Activated CD8-positive, alpha-beta memory T cell treated with anti-CD3 and anti-CD28 coated beads, Interleukin-2, amount 10 ng/mL, durations not matched to agents 7 days and 5 days (primary cell): ENCODE data around the gene PSME1. TPM values are rescaled to one million over a fixed set of nuclear protein-coding genes. Genes with fewer than 3 reads are reported as not detected.
A peak's percentile ranks its signal among the peaks of the same experiment; 100 is the strongest.

ENCODE experiments used
- ATAC-seq: fragments of 150-1000 bp; cut with Tn5 transposase; one replicate; pipeline ENCODE4 v1.10.0; 2021; ENCODE audit warnings: moderate library complexity
- CTCF ChIA-PET: fragments of 350-600 bp; sonication (Branson Sonifier 250); formaldehyde crosslinking; loops from one replicate; lab custom pipeline; 2021; ENCODE audit warnings: antibody characterized with exemption; lab: Charles Lee
- DNase-seq: peaks from one replicate; pipeline ENCODE4 v3.0.0-alpha.2; 2020
- H3K27ac Mint-ChIP-seq: one replicate; pipeline ENCODE4 v1.8.0; 2021; ENCODE audit warnings: mild to moderate bottlenecking, mixed read lengths
- H3K27me3 Mint-ChIP-seq: one replicate; pipeline ENCODE4 v1.8.0; 2021; ENCODE audit warnings: mixed read lengths
- H3K36me3 Mint-ChIP-seq: one replicate; pipeline ENCODE4 v1.8.0; 2021; ENCODE audit warnings: mild to moderate bottlenecking, mixed read lengths
- H3K4me1 Mint-ChIP-seq: one replicate; pipeline ENCODE4 v1.8.0; 2021; ENCODE audit warnings: mixed read lengths
- H3K4me3 Mint-ChIP-seq: one replicate; pipeline ENCODE4 v1.8.0; 2021; ENCODE audit warnings: mild to moderate bottlenecking, moderate library complexity, mixed read lengths
- H3K9me3 Mint-ChIP-seq: one replicate; pipeline ENCODE4 v1.8.0; 2022; ENCODE audit warnings: low read depth, mixed read lengths
- total RNA-seq, 2 experiments: library from RNA; stranded (reverse); gene quantifications; one replicate each; pipeline ENCODE4 v1.2.3, GENCODE V29; 2021

The PSME1 gene
- total RNA-seq, 2 experiments from 2014 or later = 420 to 454 TPM

GRCh38 chr14:24146978-24147760 is 11.2 kb downstream of the PSME1 start, which contains the start of gene RNF31:
Gene RNF31, plus strand, starts transcription at chr14:24147498. Its CDS starts 201 bp downstream, at chr14:24147699.
- peak; percentile 88 for ATAC-seq
- H3K27me3 Mint-ChIP-seq = no peaks in the 10 kb centered on the region
- H3K27ac Mint-ChIP-seq = peak within 1 kb of the TSS; percentile 99
- DNase-seq = peak; percentile 99
- no peaks in the 10 kb centered on the region for H3K9me3 Mint-ChIP-seq
- peak within 1 kb of the TSS; percentile 94 for H3K4me3 Mint-ChIP-seq
- CTCF ChIA-PET = interaction anchor here (0.7 to 7.4 kb wide), 11 partner anchors 9 to 95 kb away, joined by 3 to 99 read pairs (median 5); partner anchors contain the start of genes DCAF11, IRF9, NRL and PSME1
- H3K4me1 Mint-ChIP-seq = peaks cover 67% of the 10 kb centered on the region
- peaks cover 75% of the 10 kb centered on the region for H3K36me3 Mint-ChIP-seq

- H3K4me3 Mint-ChIP-seq = peak overlapping the region; percentile 94
- H3K36me3 Mint-ChIP-seq = peaks cover 75% of the 10 kb centered on the region
- CTCF ChIA-PET = interaction anchor here (0.7 to 7.4 kb wide), 8 partner anchors 8 to 57 kb away, joined by 3 to 99 read pairs (median 6); partner anchors contain the start of genes DCAF11, IRF9, NRL and PSME1
- H3K9me3 Mint-ChIP-seq = no peaks in the 10 kb centered on the region
- DNase-seq = no peak
- H3K27me3 Mint-ChIP-seq = no peaks in the 10 kb centered on the region
- no peak for ATAC-seq
- H3K4me1 Mint-ChIP-seq = peaks cover 62% of the 10 kb centered on the region
- H3K27ac Mint-ChIP-seq = peak overlapping the region; percentile 86
Measured at GRCh38 chr14:24147761-24148428, 11.9 kb downstream of the PSME1 start.

- H3K27me3 Mint-ChIP-seq = no peaks in the 10 kb centered on the region
- H3K4me1 Mint-ChIP-seq = peaks cover 47% of the 10 kb centered on the region
Measured at GRCh38 chr14:24149302-24149969, 13.4 kb downstream of the PSME1 start.

GRCh38 chr14:24150061-24150460 is 14.1 kb downstream of the PSME1 start:
- Mint-ChIP-seq H3K4me3 (no peak overlapping the region), H3K36me3 (peaks cover 68% of the 10 kb centered on the region), H3K9me3 (no peaks in the 10 kb centered on the region), H3K4me1 (peaks cover 43% of the 10 kb centered on the region), H3K27me3 (no peaks in the 10 kb centered on the region), H3K27ac (no peak overlapping the region)
- CTCF ChIA-PET = interaction anchor here (2.0 to 7.4 kb wide), 2 partner anchors 9 to 11 kb away, joined by 7 to 99 read pairs; partner anchors contain the start of genes EMC9 and IRF9
- DNase-seq (no peak), ATAC-seq (no peak)

More at GRCh38 chr14:24149302-24149969, 13.4 kb downstream of the PSME1 start:
- CTCF ChIA-PET = interaction anchor here (1.3 to 7.4 kb wide), 4 partner anchors 8 to 41 kb away, joined by 3 to 99 read pairs (median 20); partner anchors contain the start of genes EMC9, IRF9 and PSME1
- no peak for ATAC-seq
- H3K4me3 Mint-ChIP-seq = peak overlapping the region; percentile 3
- no peak for DNase-seq
- H3K27ac Mint-ChIP-seq = peak overlapping the region; percentile 15
- H3K36me3 Mint-ChIP-seq = peaks cover 67% of the 10 kb centered on the region
- no peaks in the 10 kb centered on the region for H3K9me3 Mint-ChIP-seq

GRCh38 chr14:24150567-24150966 is 14.6 kb downstream of the PSME1 start:
- H3K36me3 Mint-ChIP-seq = peaks cover 67% of the 10 kb centered on the region
- H3K4me1 Mint-ChIP-seq = peaks cover 37% of the 10 kb centered on the region
- CTCF ChIA-PET = interaction anchor here (2.0 to 7.4 kb wide), 2 partner anchors 9 to 10 kb away, joined by 7 to 99 read pairs; partner anchors contain the start of genes EMC9 and IRF9
- H3K9me3 Mint-ChIP-seq = no peaks in the 10 kb centered on the region
- no peaks in the 10 kb centered on the region for H3K27me3 Mint-ChIP-seq
- ATAC-seq = no peak
- DNase-seq = no peak
- H3K4me3 Mint-ChIP-seq = no peak overlapping the region
- no peak overlapping the region for H3K27ac Mint-ChIP-seq

- Mint-ChIP-seq H3K4me1 (peaks cover 33% of the 10 kb centered on the region), H3K9me3 (no peaks in the 10 kb centered on the region), H3K4me3 (no peak overlapping the region), H3K36me3 (peaks cover 67% of the 10 kb centered on the region), H3K27ac (no peak overlapping the region), H3K27me3 (no peaks in the 10 kb centered on the region)
- ATAC-seq (no peak), DNase-seq (no peak)
- CTCF ChIA-PET = interaction anchor here (2.0 to 7.4 kb wide), 2 partner anchors 10 kb away, joined by 7 to 99 read pairs; partner anchors contain the start of genes EMC9 and IRF9
Measured at GRCh38 chr14:24150993-24151392, 15.0 kb downstream of the PSME1 start.

- CTCF ChIA-PET = interaction anchor here (1.0 to 7.4 kb wide), 3 partner anchors 10 to 15 kb away, joined by 3 to 99 read pairs (median 7); partner anchors contain the start of genes EMC9, IRF9 and PSME1
- ATAC-seq (no peak), DNase-seq (no peak)
- Mint-ChIP-seq H3K4me1 (peaks cover 33% of the 10 kb centered on the region), H3K27me3 (no peaks in the 10 kb centered on the region), H3K27ac (no peak overlapping the region), H3K36me3 (peaks cover 66% of the 10 kb centered on the region), H3K4me3 (no peak overlapping the region), H3K9me3 (no peaks in the 10 kb centered on the region)
Measured at GRCh38 chr14:24151404-24152080, 15.5 kb downstream of the PSME1 start.

GRCh38 chr14:24155100-24155499 is 19.1 kb downstream of the PSME1 start:
- CTCF ChIA-PET = interaction anchor here (1.1 kb wide), 1 partner anchor 14 kb away, joined by 3 read pairs; the partner anchor contains the start of gene EMC9
- no peak for ATAC-seq
- Mint-ChIP-seq H3K27ac (no peak overlapping the region), H3K4me1 (peaks cover 16% of the 10 kb centered on the region), H3K27me3 (no peaks in the 10 kb centered on the region), H3K36me3 (peaks cover 65% of the 10 kb centered on the region), H3K9me3 (no peaks in the 10 kb centered on the region), H3K4me3 (no peak overlapping the region)
- no peak for DNase-seq

GRCh38 chr14:24156840-24157239 is 20.8 kb downstream of the PSME1 start:
- Mint-ChIP-seq H3K9me3 (no peaks in the 10 kb centered on the region), H3K4me1 (peaks cover 18% of the 10 kb centered on the region), H3K4me3 (no peak overlapping the region), H3K36me3 (peaks cover 64% of the 10 kb centered on the region), H3K27ac (peak overlapping the region; percentile 56), H3K27me3 (no peaks in the 10 kb centered on the region)
- ATAC-seq (no peak), DNase-seq (no peak)
- CTCF ChIA-PET = interaction anchor here (1.0 kb wide), 1 partner anchor 10 kb away, joined by 5 read pairs; the partner anchor contains the start of genes PSME2 and RNF31

GRCh38 chr14:24157331-24157730 is 21.3 kb downstream of the PSME1 start:
- H3K36me3 Mint-ChIP-seq = peaks cover 65% of the 10 kb centered on the region
- CTCF ChIA-PET = interaction anchor here (1.0 kb wide), 1 partner anchor 11 kb away, joined by 5 read pairs; the partner anchor contains the start of genes PSME2 and RNF31
- ATAC-seq (no peak), DNase-seq (no peak)
- H3K9me3 Mint-ChIP-seq = no peaks in the 10 kb centered on the region
- H3K27ac Mint-ChIP-seq = no peak overlapping the region
- no peaks in the 10 kb centered on the region for H3K27me3 Mint-ChIP-seq
- H3K4me3 Mint-ChIP-seq = no peak overlapping the region
- H3K4me1 Mint-ChIP-seq = peaks cover 22% of the 10 kb centered on the region

- H3K27ac Mint-ChIP-seq = peak overlapping the region; percentile 99
- CTCF ChIA-PET = interaction anchor here (1.4 to 5.0 kb wide), 15 partner anchors 11 to 148 kb away, joined by 5 to 99 read pairs (median 14); partner anchors contain the start of genes CHMP4A, CIDEB, DCAF11 and EMC9
- H3K4me1 Mint-ChIP-seq = peaks cover 42% of the 10 kb centered on the region
- H3K27me3 Mint-ChIP-seq = no peaks in the 10 kb centered on the region
- H3K4me3 Mint-ChIP-seq = no peak overlapping the region
- ATAC-seq (no peak), DNase-seq (no peak)
- H3K36me3 Mint-ChIP-seq = peaks cover 76% of the 10 kb centered on the region
- no peaks in the 10 kb centered on the region for H3K9me3 Mint-ChIP-seq
Measured at GRCh38 chr14:24159777-24160498, 23.9 kb downstream of the PSME1 start.
